SU-DHL-6 (cell line): ENCODE data around the gene THRAP3.

Experiments used
- CTCF ChIP-seq: fragments of 200-600 bp; sonication (generic); IDR thresholded peaks from one replicate; pipeline ENCODE4 v1.5.1; 2017; ENCODE audit warnings: antibody characterized with exemption, mild to moderate bottlenecking, low read length, moderate library complexity; ENCODE audit not compliant: insufficient read depth, poor library complexity, severe bottlenecking
- EZH2phosphoT487 ChIP-seq: fragments of 200-600 bp; sonication (generic), shearing (Covaris generic); conservative IDR thresholded peaks from 2 replicates; pipeline ENCODE4 v1.6.1; 2018; ENCODE audit warnings: mild to moderate bottlenecking, antibody characterized with exemption, low read length, moderate library complexity, mixed read lengths

GRCh38 chr1:36257375-36257767, 33.1 kb downstream of the THRAP3 start:
- TF ChIP-seq CTCF (no peak), EZH2phosphoT487 (no peak)
